K562 (cell line): Measurements from ENCODE around the gene RIPK4. TPM values are rescaled to one million over a fixed set of nuclear protein-coding genes. Genes with fewer than 3 reads are reported as not detected.

Experiments
- MYNN ChIP-seq, 2 experiments: sonication (generic); formaldehyde crosslinking in 1 of 2; IDR thresholded peaks; 2 replicates each; pipeline versions ENCODE4 v1.5.0 to v1.6.1; 2016 to 2020; ENCODE audit warnings: antibody characterized with exemption in 1 of 2, missing genetic modification reagents in 1 of 2
- NR2C2 ChIP-seq, 2 experiments: fragments of 200-800 bp in 1 of 2; sonication (Bioruptor generic) in 1 of 2; sonication (generic) in 1 of 2; formaldehyde crosslinking in 1 of 2; IDR thresholded peaks; 2 replicates each; pipeline versions ENCODE4 v1.6.1 to v1.8.0; 2016 to 2022; ENCODE audit warnings: mild to moderate bottlenecking in 1 of 2, missing compliant biosample characterization in 1 of 2, missing genetic modification characterization in 1 of 2, missing genetic modification reagents in 1 of 2
- SETDB1 ChIP-seq: IDR thresholded peaks from one replicate; pipeline ENCODE4 v1.6.1; 2012; ENCODE audit warnings: low read length, control low read depth, inconsistent platforms
- SNAPC5 ChIP-seq: fragments of 250-450 bp; sonication (Bioruptor Pico); IDR thresholded peaks from 2 replicates; pipeline ENCODE4 v1.8.0; 2021; ENCODE audit warnings: moderate library complexity, mild to moderate bottlenecking, inconsistent platforms
- ZBTB40 ChIP-seq, 2 experiments: fragments of 450-650 bp in 1 of 2; sonication (generic) in 1 of 2; formaldehyde crosslinking in 1 of 2; IDR thresholded peaks; 2 replicates each; pipeline versions ENCODE4 v1.7.1 to v1.9.0; 2016 to 2022; ENCODE audit warnings: inconsistent platforms in 1 of 2, mild to moderate bottlenecking in 1 of 2, missing genetic modification reagents in 1 of 2
- polyA plus RNA-seq, 8 experiments: library from polyadenylated mRNA; depleted of rRNA in 4 of 8; stranded (reverse) in 5 of 8; unstranded in 3 of 8; fragments of >200 nt; fragmentation: Nextera tagmentation in 2 of 8; fragmentation: Illumina TruSeq in 1 of 8; extraction: Ambion mirVana in 2 of 8; extraction: Trizol in 1 of 8; gene quantifications; 2 replicates each; pipeline versions ENCODE4 v1.2.1 to v1.2.3, GENCODE V29; 2011 to 2014; ENCODE audit warnings: inconsistent platforms in 1 of 8, missing spikeins in 1 of 8
- total RNA-seq, 7 experiments: library from RNA; depleted of rRNA in 6 of 7; stranded (reverse); fragments of >200 nt in 6 of 7; fragmentation: Illumina TruSeq in 2 of 7; extraction: Trizol in 2 of 7; gene quantifications; 2 replicates each; pipeline versions ENCODE4 v1.2.1 to v1.2.3, GENCODE V29; 2011 to 2021; ENCODE audit warnings: low replicate concordance in 1 of 7

RIPK4 gene
- total and polyA plus RNA-seq, 9 of the 15 experiments (the other 6 are each of a cell fraction or from before 2014, with no cell fraction given), result not detected

- TF ChIP-seq ZBTB40 (IDR thresholded peaks at IDR 0.05), result no peak
- TF ChIP-seq ZBTB40 (CRISPR knock-in tag; IDR thresholded peaks at IDR 0.05), result no peak
- no peak for TF ChIP-seq MYNN (IDR thresholded peaks at IDR 0.05)
- TF ChIP-seq MYNN (CRISPR knock-in tag; IDR thresholded peaks at IDR 0.05), result no peak
- no peak for TF ChIP-seq SNAPC5 (CRISPR knock-in tag)
- TF ChIP-seq SETDB1, result no peak
- TF ChIP-seq NR2C2 (CRISPR knock-in tag; IDR thresholded peaks at IDR 0.05), result no peak
- TF ChIP-seq NR2C2 (tag; IDR thresholded peaks at IDR 0.05), result no peak
These were observed 13.6 kb downstream of the RIPK4 start (continued) for GRCh38 chr21:41753006-41753898.
